GM18519 (cell line): ENCODE results near the gene LAMC2.
"Not testable (repeated sequence)": the region's sequence is repeated elsewhere in the genome, so short reads cannot be mapped to it uniquely, and the experiment has no call there.

ENCODE experiments used
- ATAC-seq: cut with Tn5 transposase; IDR thresholded peaks from one replicate; pipeline ENCODE4 v1.9.1; 2021; ENCODE audit warnings: mild to moderate bottlenecking, moderate library complexity; ENCODE audit not compliant: unreplicated experiment, low FRiP score

The LAMC2 gene

GRCh38 chr1:183234660-183235476 lies 48.8 kb downstream of the LAMC2 start:
- ATAC-seq = no peak

GRCh38 chr1:183235503-183235902 lies 49.4 kb downstream of the LAMC2 start:
- ATAC-seq = no peak

- ATAC-seq = no peak
Observed at GRCh38 chr1:183236158-183236725, 50.2 kb downstream of the LAMC2 start.

GRCh38 chr1:183237046-183237445 lies 51.0 kb downstream of the LAMC2 start:
- ATAC-seq = no peak

GRCh38 chr1:183238071-183238470 lies 52.0 kb downstream of the LAMC2 start:
- no peak for ATAC-seq

GRCh38 chr1:183239220-183239742 lies 53.2 kb downstream of the LAMC2 start:
- ATAC-seq = no peak

- no peak for ATAC-seq
Observed at GRCh38 chr1:183239793-183240525, 53.9 kb downstream of the LAMC2 start.

GRCh38 chr1:183240526-183240825 lies 54.4 kb downstream of the LAMC2 start:
- ATAC-seq = no peak

- not testable (repeated sequence) for ATAC-seq
Observed at GRCh38 chr1:183240853-183241252, 54.8 kb downstream of the LAMC2 start.

GRCh38 chr1:183241471-183241870 lies 55.4 kb downstream of the LAMC2 start:
- ATAC-seq = no peak

- ATAC-seq = no peak
Observed at GRCh38 chr1:183242556-183242955, 56.5 kb downstream of the LAMC2 start.

GRCh38 chr1:183243161-183244050 lies 57.3 kb downstream of the LAMC2 start:
- ATAC-seq = no peak

- no peak for ATAC-seq
Observed at GRCh38 chr1:183244466-183244865, 58.4 kb downstream of the LAMC2 start.

- no peak for ATAC-seq
Observed at GRCh38 chr1:183245357-183245756, 59.3 kb downstream of the LAMC2 start.

GRCh38 chr1:183246436-183246835 lies 60.4 kb downstream of the LAMC2 start:
- ATAC-seq = no peak

GRCh38 chr1:183247066-183247465 lies 61.0 kb downstream of the LAMC2 start:
- ATAC-seq = no peak

GRCh38 chr1:183247484-183247883 lies 61.4 kb downstream of the LAMC2 start:
- no peak for ATAC-seq

- no peak for ATAC-seq
Observed at GRCh38 chr1:183247931-183248330, 61.9 kb downstream of the LAMC2 start.

- no peak for ATAC-seq
Observed at GRCh38 chr1:183248989-183249691, 63.1 kb downstream of the LAMC2 start.

- ATAC-seq = no peak
Observed at GRCh38 chr1:183249941-183250452, 63.9 kb downstream of the LAMC2 start.
